ENCODE measurements around the gene NANOG.
"Not testable (repeated sequence)": the region's sequence is repeated elsewhere in the genome, so short reads cannot be mapped to it uniquely, and the experiment has no call there.

NANOG gene

GRCh38 chr12:7806319-7806718 lies 17.1 kb downstream of the NANOG start:
- not testable (repeated sequence) for DNase-seq

- peak; percentile 55 to 61 for DNase-seq
Measured at GRCh38 chr12:7806863-7807487, 17.8 kb downstream of the NANOG start.

GRCh38 chr12:7825754-7826153 lies 36.6 kb downstream of the NANOG start:
- DNase-seq = not testable (repeated sequence)

DNA sequence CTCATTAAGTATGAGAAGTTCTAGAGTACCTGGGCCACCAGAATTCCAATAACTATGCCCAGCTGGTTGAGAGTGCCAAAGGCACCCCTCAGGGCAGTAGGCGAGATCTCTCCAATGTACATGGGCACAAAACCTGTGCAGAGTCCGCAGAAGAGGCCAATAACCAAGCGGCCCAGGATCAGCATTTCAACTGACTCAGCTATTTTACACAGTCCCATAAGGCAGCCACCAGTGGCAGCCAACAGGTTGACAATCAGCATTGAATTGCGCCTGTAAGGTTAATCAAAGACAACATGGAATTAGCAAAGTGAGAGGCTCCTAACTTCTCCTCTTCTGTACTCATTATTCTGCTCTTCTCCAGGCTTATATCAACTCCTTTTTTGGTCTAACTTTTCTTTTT lies 40.5 kb downstream of the NANOG start:
- not testable (repeated sequence) for DNase-seq

DNA sequence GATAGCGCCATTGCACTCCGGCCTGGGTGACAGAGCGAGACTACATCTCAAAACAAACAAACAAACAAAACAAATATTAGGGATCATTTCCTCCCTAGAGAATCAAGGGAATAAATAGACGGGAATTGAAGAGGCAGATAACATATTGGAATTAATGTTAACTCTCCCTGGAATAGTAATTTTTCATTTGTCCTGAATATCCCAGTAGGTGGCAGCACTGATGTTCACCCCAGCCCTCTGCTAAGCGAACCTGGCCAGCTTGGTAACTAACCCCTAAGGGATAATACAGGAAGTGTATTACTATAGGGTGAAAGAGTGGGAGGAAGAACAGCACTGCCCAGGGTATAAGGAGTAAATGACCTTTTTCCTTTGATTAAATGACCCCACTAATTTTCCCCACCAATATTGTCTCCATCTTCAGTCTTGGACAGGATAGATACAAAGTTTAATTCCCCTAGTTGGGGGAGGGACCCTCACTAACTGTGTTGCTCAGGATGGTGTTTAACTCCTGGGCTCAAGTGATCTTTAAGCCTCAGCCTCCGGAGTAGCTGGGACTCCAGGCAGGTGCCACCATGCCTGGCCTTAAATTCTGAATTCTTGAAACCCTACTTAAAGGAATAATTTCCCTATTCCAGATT lies 43.0 kb downstream of the NANOG start:
- peak; percentile 32 to 47 for DNase-seq

DNA sequence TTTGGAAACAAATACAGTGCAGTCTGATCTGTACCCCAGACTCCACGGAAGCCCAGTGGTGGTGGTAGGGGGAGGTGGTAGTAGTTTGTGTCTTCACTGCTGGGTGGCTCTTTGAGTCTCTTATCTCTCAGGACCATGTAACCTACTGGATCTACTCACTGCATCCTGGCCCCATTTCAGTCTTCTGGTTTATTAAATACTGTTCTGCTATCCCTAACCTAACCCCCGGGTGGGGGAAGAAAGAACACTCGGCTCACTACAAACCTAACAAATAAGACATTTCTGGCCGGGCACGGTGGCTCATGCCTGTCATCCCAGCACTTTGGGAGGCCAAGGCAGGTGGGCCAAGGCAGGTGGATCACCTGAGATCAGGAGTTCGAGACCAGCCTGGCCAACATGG lies 44.0 kb downstream of the NANOG start:
- DNase-seq = not testable (repeated sequence)

GRCh38 chr12:7833831-7834230 lies 44.6 kb downstream of the NANOG start:
- DNase-seq = no peak

DNA sequence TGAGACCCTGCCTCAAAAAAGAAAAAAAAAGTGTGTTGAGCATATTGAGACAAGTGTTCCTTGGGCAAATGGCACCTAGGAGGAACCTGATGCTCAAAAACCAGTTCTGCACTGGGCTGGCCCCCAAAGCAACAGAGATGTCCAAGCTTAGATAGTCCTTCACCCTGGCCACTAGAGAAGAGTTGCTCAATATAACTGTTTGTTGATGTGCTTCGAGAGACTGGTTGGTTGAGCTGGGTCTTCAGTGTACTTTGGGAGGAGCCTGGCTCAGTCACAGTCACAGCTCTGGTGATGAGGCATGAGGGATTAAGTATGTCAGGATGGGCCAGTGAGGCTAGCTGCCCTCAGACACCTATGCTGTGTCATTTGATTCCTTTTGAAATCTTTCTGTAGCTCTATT lies 45.5 kb downstream of the NANOG start:
- DNase-seq = peak in 1 of 2 donors; percentile 20

GRCh38 chr12:7835116-7835515 lies 45.9 kb downstream of the NANOG start:
- DNase-seq = no peak

DNA sequence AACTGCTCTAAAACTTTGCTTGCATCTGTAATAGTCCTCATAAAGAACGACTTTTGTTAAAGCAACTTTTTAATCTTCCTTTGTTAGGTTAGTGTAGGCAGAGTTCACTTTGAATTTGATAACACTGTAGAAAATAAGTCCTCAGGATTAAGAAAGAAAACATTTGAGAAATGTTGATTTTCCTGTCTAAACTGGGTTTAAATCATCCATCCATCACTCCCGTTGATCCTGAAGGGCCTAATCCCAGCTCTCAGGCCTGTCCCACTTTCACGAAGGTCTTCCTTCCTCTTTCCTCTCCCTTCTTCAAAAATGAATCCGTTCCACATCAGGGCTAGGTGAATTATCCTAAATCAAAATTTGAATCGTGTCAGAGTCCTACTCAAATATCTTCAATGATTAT lies 46.6 kb downstream of the NANOG start:
- DNase-seq = no peak

GRCh38 chr12:7837366-7837765 lies 48.2 kb downstream of the NANOG start:
- DNase-seq = peak in 1 of 2 donors; percentile 36

DNA sequence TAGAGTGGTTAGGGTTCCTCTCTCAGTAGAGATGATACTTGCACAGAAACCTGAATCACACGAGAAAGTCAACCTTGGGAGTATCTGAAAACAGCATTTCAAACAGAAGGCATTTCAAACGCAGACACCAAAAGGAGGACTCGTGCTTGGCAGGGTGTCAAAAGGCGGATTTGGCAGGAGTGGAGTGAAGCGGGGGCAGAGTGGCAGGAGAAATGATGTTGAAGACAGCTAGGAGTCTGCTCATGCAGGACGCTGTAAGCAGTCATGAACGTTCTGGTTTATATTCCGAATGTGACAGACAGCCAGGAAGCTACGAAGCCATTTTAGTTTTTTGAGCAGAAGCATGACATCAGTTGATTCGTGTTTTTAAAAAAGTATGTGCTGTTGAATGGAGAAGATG lies 50.0 kb downstream of the NANOG start:
- DNase-seq = not testable (repeated sequence)

GRCh38 chr12:7839848-7840247 lies 50.6 kb downstream of the NANOG start:
- DNase-seq = not testable (repeated sequence)

GRCh38 chr12:7842444-7842843 lies 53.2 kb downstream of the NANOG start:
- not testable (repeated sequence) for DNase-seq

DNA sequence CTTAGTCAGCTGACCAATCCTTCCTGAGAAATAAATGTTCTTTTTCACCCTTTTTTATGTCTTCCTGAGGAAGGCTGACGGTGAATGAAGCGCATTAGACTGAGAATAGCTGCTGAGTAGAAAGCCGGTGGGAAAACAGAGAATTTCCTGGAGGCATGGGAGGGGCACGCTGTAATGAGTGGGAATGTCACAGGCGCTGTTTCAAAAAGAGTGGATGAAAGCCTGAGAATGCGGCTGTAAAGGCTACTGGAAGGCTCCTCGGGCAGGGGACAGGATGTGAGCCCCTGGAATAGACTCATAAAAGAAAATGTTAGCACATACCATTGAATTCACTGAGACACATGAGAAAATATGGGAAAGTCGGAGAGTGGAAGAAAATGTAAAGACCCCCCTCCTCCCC lies 53.9 kb downstream of the NANOG start:
- not testable (repeated sequence) for DNase-seq

DNA sequence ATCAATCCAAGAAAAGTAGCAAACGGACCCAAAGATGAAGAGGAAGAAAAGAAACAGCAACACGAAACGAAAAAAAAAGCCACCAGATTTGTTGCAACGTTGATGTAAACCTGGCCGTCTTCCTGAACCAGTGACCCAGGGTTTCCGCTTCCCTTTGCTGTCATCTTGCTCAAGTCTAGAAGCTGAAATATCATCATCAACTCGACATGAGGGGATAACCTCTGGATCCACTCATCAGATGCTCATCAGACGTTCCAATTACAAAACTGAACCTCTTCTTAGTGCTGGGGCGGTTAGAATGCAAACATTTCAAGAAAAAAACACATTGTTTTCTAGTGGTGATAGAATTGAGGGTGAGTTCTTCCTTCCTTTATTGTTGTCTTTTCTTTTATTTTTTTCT lies 54.4 kb downstream of the NANOG start:
- peak in 1 of 2 donors; percentile 39 for DNase-seq

- DNase-seq = no peak
Measured at GRCh38 chr12:7844116-7844515, 54.9 kb downstream of the NANOG start.

- not testable (repeated sequence) for DNase-seq
Measured at GRCh38 chr12:7847226-7848097, 58.3 kb downstream of the NANOG start.

DNA sequence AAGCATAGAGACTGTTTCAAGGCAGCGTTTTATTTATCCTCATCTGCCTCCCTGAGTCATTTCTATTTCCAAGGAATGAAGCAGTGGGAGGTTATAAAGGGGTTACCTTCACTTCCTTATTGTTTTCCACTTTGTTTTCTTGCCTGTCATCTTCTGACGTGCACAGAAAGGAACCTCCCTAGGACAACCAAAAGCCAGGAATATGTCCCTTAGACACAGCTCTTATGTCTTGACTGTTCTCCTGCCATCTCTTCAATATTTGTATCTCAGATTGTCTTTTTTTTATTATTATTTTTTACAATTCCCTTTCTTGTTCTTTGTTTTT lies 58.9 kb downstream of the NANOG start:
- not testable (repeated sequence) for DNase-seq
